ENCODE results near the gene IL5RA.
A peak's percentile ranks its signal among the peaks of the same experiment; 100 is the strongest.

Gene IL5RA

GRCh38 chr3:3149560-3149959, 39.4 kb upstream of the IL5RA start:
- peaks cover 84% of the 10 kb centered on the region for H3K36me3 ChIP-seq (replicated peaks; ENCODE audit: low read depth, low read length)
- TF ChIP-seq CTCF (IDR thresholded peaks at IDR 0.05; ENCODE audit: low read depth, low read length) (no peak), EZH2phosphoT487 (IDR thresholded peaks at IDR 0.05; ENCODE audit: low read depth) (no peak)
- peaks cover 32% of the 10 kb centered on the region for H3K79me2 ChIP-seq (ENCODE audit: low read length)

DNA sequence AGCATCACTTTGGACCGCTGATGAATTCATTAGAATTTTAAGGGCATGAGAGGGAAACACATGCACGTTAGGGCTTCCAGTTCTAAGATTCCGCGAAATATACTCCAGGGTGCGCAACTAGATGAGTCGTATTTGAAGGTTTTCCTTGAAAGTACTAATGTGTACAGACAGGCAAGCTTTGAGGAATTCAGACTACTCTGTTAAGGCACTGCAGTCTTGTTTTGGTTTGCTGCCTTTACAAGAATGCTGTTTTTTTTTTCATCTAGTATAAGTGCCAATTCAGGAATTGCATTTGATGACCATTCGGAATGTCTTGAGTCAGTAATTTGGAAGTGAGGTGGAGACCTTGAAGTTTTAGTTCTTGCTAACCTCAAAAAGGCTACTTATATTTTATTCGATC, 35.7 kb upstream of the IL5RA start:
- Histone ChIP-seq H3K4me1 (ENCODE audit: low read length) (peaks cover 11% of the 10 kb centered on the region), H3K4me3 (ENCODE audit: low read length) (no peak overlapping the region), H3K4me2 (ENCODE audit: low read length) (no peak overlapping the region), H4K20me1 (ENCODE audit: insufficient read depth, low read length) (no peaks in the 10 kb centered on the region; the same call in 1 of the 2 replicates), H2AFZ (ENCODE audit: low read depth, low read length) (no peak overlapping the region), H3K36me3 (replicated peaks; ENCODE audit: low read depth, low read length) (peaks cover 87% of the 10 kb centered on the region), H3K9me3 (ENCODE audit: insufficient read depth, low read length) (no peaks in the 10 kb centered on the region), H3K27me3 (ENCODE audit: low read depth, low read length) (no peaks in the 10 kb centered on the region), H3K9ac (ENCODE audit: low read length) (no peak overlapping the region), H3K27ac (ENCODE audit: low read length) (no peak overlapping the region), H3K79me2 (ENCODE audit: low read length) (peaks cover 55% of the 10 kb centered on the region)
- no peak for TF ChIP-seq CTCF (IDR thresholded peaks at IDR 0.05; ENCODE audit: low read depth, low read length)
- no peak for TF ChIP-seq EZH2phosphoT487 (IDR thresholded peaks at IDR 0.05; ENCODE audit: low read depth)

More at GRCh38 chr3:3149560-3149959, 39.4 kb upstream of the IL5RA start:
- H3K4me1 ChIP-seq (ENCODE audit: low read length): no peaks in the 10 kb centered on the region
- H3K9ac ChIP-seq (ENCODE audit: low read length): no peak overlapping the region
- H3K4me3 ChIP-seq (ENCODE audit: low read length): no peak overlapping the region
- no peak overlapping the region for H2AFZ ChIP-seq (ENCODE audit: low read depth, low read length)
- H3K9me3 ChIP-seq (ENCODE audit: insufficient read depth, low read length): no peaks in the 10 kb centered on the region
- H3K27me3 ChIP-seq (ENCODE audit: low read depth, low read length): no peaks in the 10 kb centered on the region
- no peaks in the 10 kb centered on the region; the same call in 1 of the 2 replicates for H4K20me1 ChIP-seq (ENCODE audit: insufficient read depth, low read length)
- H3K4me2 ChIP-seq (ENCODE audit: low read length): no peak overlapping the region
- peak overlapping the region; percentile 4; the same call in 1 of the 2 replicates for H3K27ac ChIP-seq (ENCODE audit: low read length)

DNA sequence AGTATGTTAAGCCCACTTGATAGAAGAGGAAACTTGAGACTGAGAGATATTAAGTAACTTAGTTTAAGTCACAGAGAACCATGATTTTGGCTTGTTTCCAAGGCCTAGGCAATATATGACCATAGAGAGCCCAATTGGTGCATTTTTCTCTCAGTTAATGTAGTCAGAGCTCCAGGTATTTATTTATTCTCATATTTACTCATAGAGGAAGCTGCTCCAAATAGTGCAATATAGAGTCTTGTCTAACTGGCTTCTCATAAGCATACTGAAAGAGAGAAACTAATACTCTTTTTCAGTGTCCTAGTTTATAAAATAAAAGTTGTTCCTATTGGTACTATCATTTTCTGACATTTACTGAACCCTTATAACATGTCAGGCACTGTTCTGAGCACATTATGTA, 31.8 kb upstream of the IL5RA start:
- H2AFZ ChIP-seq (ENCODE audit: low read depth, low read length): no peak overlapping the region
- no peak overlapping the region for H3K4me3 ChIP-seq (ENCODE audit: low read length)
- peaks cover 94% of the 10 kb centered on the region for H3K36me3 ChIP-seq (replicated peaks; ENCODE audit: low read depth, low read length)
- H3K4me2 ChIP-seq (ENCODE audit: low read length): no peak overlapping the region
- peak overlapping the region; percentile 48 for H3K27ac ChIP-seq (ENCODE audit: low read length)
- H3K9me3 ChIP-seq (ENCODE audit: insufficient read depth, low read length): no peaks in the 10 kb centered on the region
- TF ChIP-seq CTCF (IDR thresholded peaks at IDR 0.05; ENCODE audit: low read depth, low read length) (no peak), EZH2phosphoT487 (IDR thresholded peaks at IDR 0.05; ENCODE audit: low read depth) (no peak)
- peaks cover 62% of the 10 kb centered on the region for H3K79me2 ChIP-seq (ENCODE audit: low read length)
- H4K20me1 ChIP-seq (ENCODE audit: insufficient read depth, low read length): peaks cover 3% of the 10 kb centered on the region; the same call in 1 of the 2 replicates
- H3K9ac ChIP-seq (ENCODE audit: low read length): no peak overlapping the region
- peaks cover 11% of the 10 kb centered on the region for H3K4me1 ChIP-seq (ENCODE audit: low read length)
- no peaks in the 10 kb centered on the region for H3K27me3 ChIP-seq (ENCODE audit: low read depth, low read length)

GRCh38 chr3:3137526-3137925, 27.4 kb upstream of the IL5RA start:
- Histone ChIP-seq H3K79me2 (ENCODE audit: low read length) (peaks cover 76% of the 10 kb centered on the region), H3K4me3 (ENCODE audit: low read length) (no peak overlapping the region), H2AFZ (ENCODE audit: low read depth, low read length) (no peak overlapping the region), H3K9ac (ENCODE audit: low read length) (no peak overlapping the region), H3K27ac (ENCODE audit: low read length) (no peak overlapping the region), H4K20me1 (ENCODE audit: insufficient read depth, low read length) (peaks cover 30% of the 10 kb centered on the region), H3K4me1 (ENCODE audit: low read length) (peaks cover 11% of the 10 kb centered on the region), H3K27me3 (ENCODE audit: low read depth, low read length) (no peaks in the 10 kb centered on the region), H3K4me2 (ENCODE audit: low read length) (no peak overlapping the region), H3K36me3 (replicated peaks; ENCODE audit: low read depth, low read length) (peaks cover 74% of the 10 kb centered on the region), H3K9me3 (ENCODE audit: insufficient read depth, low read length) (no peaks in the 10 kb centered on the region)
- TF ChIP-seq CTCF (IDR thresholded peaks at IDR 0.05; ENCODE audit: low read depth, low read length): no peak
- no peak for TF ChIP-seq EZH2phosphoT487 (IDR thresholded peaks at IDR 0.05; ENCODE audit: low read depth)

Measured in OCI-LY3 (cell line).